HT-29 (cell line): ENCODE results near the gene LRRC37A3. TPM values are rescaled to one million over a fixed set of nuclear protein-coding genes. Genes with fewer than 3 reads are reported as not detected.
"Not testable (repeated sequence)": the region's sequence is repeated elsewhere in the genome, so short reads cannot be mapped to it uniquely, and the experiment has no call there.

Experiments
- DNase-seq: peaks from one replicate; pipeline ENCODE4 v3.0.0-alpha.2; 2015; ENCODE audit warnings: low spot score
- total RNA-seq: library from RNA; depleted of rRNA; stranded (reverse); fragments of >200 nt; shearing (Covaris generic); gene quantifications from 2 replicates; pipeline ENCODE4 v1.2.3, GENCODE V29; 2014; rRNA removed

Gene LRRC37A3
- 0.86 and 5.5 TPM in 2 replicates for total RNA-seq

- peak; percentile 98 for DNase-seq
Observed at GRCh38 chr17:64919289-64920025, at the start of gene LRRC37A3. LRRC37A3 (minus strand) TSS chr17:64919478; CDS start chr17:64897257, 22,221 bp downstream.

GRCh38 chr17:64965873-64966287 lies 46.6 kb upstream of the LRRC37A3 start:
- peak; percentile 59 for DNase-seq

- peak; percentile 55 for DNase-seq
Observed at GRCh38 chr17:64965256-64965872, 46.1 kb upstream of the LRRC37A3 start.

- no peak for DNase-seq
Observed at GRCh38 chr17:64964796-64965195, 45.5 kb upstream of the LRRC37A3 start.

GRCh38 chr17:64963814-64964213 lies 44.5 kb upstream of the LRRC37A3 start:
- DNase-seq, result not testable (repeated sequence)

- peak; percentile 80 for DNase-seq
Observed at GRCh38 chr17:64961563-64962378, 42.5 kb upstream of the LRRC37A3 start.

GRCh38 chr17:64951877-64952276 lies 32.6 kb upstream of the LRRC37A3 start:
- no peak for DNase-seq

- no peak for DNase-seq
Observed at GRCh38 chr17:64950871-64951270, 31.6 kb upstream of the LRRC37A3 start.

- no peak for DNase-seq
Observed at GRCh38 chr17:64947152-64947551, 27.9 kb upstream of the LRRC37A3 start.

- no peak for DNase-seq
Observed at GRCh38 chr17:64941761-64942160, 22.5 kb upstream of the LRRC37A3 start.

- no peak for DNase-seq
Observed at GRCh38 chr17:64941045-64941444, 21.8 kb upstream of the LRRC37A3 start.

GRCh38 chr17:64940055-64940454 lies 20.8 kb upstream of the LRRC37A3 start:
- no peak for DNase-seq

GRCh38 chr17:64938925-64939474 lies 19.7 kb upstream of the LRRC37A3 start:
- DNase-seq, result peak; percentile 28

- DNase-seq, result no peak
Observed at GRCh38 chr17:64938290-64938689, 19.0 kb upstream of the LRRC37A3 start.

GRCh38 chr17:64936117-64936516 lies 16.8 kb upstream of the LRRC37A3 start:
- DNase-seq, result no peak

GRCh38 chr17:64934284-64934778 lies 15.1 kb upstream of the LRRC37A3 start:
- not testable (repeated sequence) for DNase-seq

GRCh38 chr17:64932850-64933249 lies 13.6 kb upstream of the LRRC37A3 start:
- not testable (repeated sequence) for DNase-seq

- not testable (repeated sequence) for DNase-seq
Observed at GRCh38 chr17:64930374-64930773, 11.1 kb upstream of the LRRC37A3 start.

- DNase-seq, result not testable (repeated sequence)
Observed at GRCh38 chr17:64929419-64930209, 10.3 kb upstream of the LRRC37A3 start.

GRCh38 chr17:64928701-64929100 lies 9.4 kb upstream of the LRRC37A3 start:
- not testable (repeated sequence) for DNase-seq

GRCh38 chr17:64927444-64927843 lies 8.2 kb upstream of the LRRC37A3 start:
- peak; percentile 87 for DNase-seq
